GM06990 (cell line): ENCODE measurements around the gene FAM240A.

ENCODE experiments used
- DNase-seq: peaks from one replicate; pipeline ENCODE4 v3.0.0-alpha.2; 2011; ENCODE audit not compliant: insufficient read length; ENCODE audit errors: extremely low read depth
- H3K27me3 ChIP-seq: replicated peaks from 2 replicates; pipeline ENCODE4 v1.6.0; 2011; ENCODE audit warnings: low read length; ENCODE audit not compliant: control insufficient read depth, insufficient read depth
- H3K36me3 ChIP-seq: 2 replicates; pipeline ENCODE4 v1.5.1; 2011; ENCODE audit warnings: low read length; ENCODE audit not compliant: control insufficient read depth, insufficient read depth
- H3K4me3 ChIP-seq: replicated peaks from 2 replicates; pipeline ENCODE4 v1.5.1; 2011; ENCODE audit warnings: low read depth, mild to moderate bottlenecking, control low read depth, low read length
- CTCF ChIP-seq: IDR thresholded peaks from 2 replicates; pipeline ENCODE4 v1.5.1; 2011; ENCODE audit warnings: low read length, control low read depth, mild to moderate bottlenecking, inconsistent platforms; ENCODE audit not compliant: insufficient read depth, poor library complexity, severe bottlenecking

FAM240A gene

DNA sequence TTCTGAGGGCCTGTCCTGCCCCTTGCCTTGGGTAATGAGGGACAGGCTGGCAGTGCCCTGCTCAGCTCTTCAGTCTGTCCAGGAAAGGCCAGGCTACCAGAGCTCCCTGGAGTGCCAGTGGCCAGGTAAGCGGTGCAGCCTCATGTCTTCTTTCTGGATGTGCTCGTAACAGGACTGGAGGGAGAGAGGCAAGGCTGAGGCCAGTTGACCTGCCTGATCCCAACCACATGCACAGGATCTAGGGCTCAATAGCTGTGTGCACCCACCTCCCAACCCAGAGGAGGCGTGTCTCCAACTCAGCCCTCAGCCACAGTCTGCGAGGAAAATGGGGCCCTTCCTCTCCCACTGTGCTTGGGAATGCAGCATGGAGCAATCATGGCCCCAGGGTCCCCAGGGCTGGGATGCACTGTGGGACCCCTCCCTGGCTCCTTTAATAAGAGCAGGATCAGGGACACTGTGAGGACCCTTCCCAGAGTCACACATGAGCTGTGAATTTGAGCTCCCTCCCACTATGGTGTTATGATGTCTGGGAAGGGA, 58.6 kb downstream of the FAM240A start:
- Histone ChIP-seq H3K4me3 (no peak overlapping the region), H3K27me3 (peaks cover 4% of the 10 kb centered on the region), H3K36me3 (no peaks in the 10 kb centered on the region)
- DNase-seq = no peak
- no peak for TF ChIP-seq CTCF

GRCh38 chr3:46671541-46672348, 59.4 kb downstream of the FAM240A start:
- H3K27me3 ChIP-seq = peaks cover 4% of the 10 kb centered on the region
- H3K36me3 ChIP-seq = no peaks in the 10 kb centered on the region
- H3K4me3 ChIP-seq = no peak overlapping the region
- no peak for TF ChIP-seq CTCF
- no peak for DNase-seq

DNA sequence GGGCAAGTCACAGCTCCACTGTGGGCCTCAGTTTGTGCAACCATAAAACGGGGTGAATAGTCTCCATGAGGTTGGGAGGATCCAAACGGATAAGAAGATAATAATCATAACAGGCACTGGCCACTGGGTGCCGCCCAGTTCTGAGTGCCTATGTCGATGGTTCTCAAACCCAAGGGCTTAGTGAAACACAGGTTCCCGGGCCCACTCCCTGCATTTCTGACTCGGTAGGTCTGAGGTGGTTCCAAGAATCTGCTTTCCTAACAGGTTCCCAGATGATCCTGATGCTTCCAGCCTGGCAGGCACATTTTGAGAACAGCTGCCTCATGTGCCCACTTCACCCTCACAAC, 60.0 kb downstream of the FAM240A start:
- TF ChIP-seq CTCF = no peak
- H3K36me3 ChIP-seq = no peaks in the 10 kb centered on the region
- peaks cover 3% of the 10 kb centered on the region for H3K27me3 ChIP-seq
- no peak overlapping the region for H3K4me3 ChIP-seq
- no peak for DNase-seq

DNA sequence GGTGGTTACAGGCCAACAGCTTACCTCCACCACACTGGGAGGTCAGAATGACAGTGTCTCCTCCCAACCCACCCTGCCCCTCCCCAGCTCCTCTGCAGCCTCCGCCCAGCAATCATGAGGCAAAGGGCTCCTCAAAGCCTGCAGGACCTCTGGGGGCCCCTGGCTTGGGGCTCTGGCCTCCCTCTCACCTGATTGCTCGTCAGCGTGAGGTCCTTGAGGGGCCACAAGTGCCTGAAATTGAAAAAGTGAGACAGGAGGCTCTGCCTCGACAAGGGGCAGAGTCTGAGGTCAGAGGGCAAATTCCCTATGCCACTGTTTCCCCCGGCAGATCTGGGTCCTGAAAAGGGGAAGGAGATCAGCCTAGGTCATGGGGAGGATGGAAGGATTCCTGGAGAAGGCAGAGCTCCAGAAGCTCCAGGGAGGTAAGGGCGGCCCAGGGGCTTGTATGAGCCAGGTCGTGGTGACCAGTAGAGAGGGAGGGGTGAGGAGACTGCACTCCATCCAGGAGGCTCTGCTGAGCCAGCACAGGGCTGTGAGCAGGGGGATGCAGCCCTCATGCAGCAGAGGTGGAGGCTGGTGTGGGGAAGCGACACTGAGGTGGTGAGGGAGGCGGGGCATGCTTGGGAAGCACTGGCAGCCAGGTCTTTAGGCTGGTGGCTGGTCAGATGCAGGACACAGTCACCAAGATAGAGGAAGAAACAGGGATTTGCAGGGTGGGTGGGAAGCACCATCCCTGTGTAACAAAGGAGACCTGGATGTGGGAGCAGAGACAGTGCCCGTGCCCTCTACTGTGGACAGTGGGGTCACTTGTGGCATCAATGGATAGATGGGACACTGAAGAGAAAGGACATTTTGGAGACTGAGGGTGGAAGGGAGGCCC, 61.1 kb downstream of the FAM240A start:
- no peak for TF ChIP-seq CTCF
- no peak for DNase-seq

GRCh38 chr3:46674031-46674845, 61.9 kb downstream of the FAM240A start:
- H3K36me3 ChIP-seq = no peaks in the 10 kb centered on the region
- H3K27me3 ChIP-seq = peaks cover 3% of the 10 kb centered on the region
- DNase-seq = no peak
- peak; percentile 32 for TF ChIP-seq CTCF
- no peak overlapping the region for H3K4me3 ChIP-seq

More for the DNA sequence above, 61.1 kb downstream of the FAM240A start:
- Histone ChIP-seq H3K27me3 (peaks cover 3% of the 10 kb centered on the region), H3K4me3 (no peak overlapping the region), H3K36me3 (no peaks in the 10 kb centered on the region)
